T follicular helper cell (primary cell): ENCODE results near the gene FBXO15.

Source experiments
- DNase-seq: peaks from one replicate; pipeline ENCODE4 v3.0.0-alpha.2; 2020; ENCODE audit warnings: low read depth

FBXO15 gene

DNA sequence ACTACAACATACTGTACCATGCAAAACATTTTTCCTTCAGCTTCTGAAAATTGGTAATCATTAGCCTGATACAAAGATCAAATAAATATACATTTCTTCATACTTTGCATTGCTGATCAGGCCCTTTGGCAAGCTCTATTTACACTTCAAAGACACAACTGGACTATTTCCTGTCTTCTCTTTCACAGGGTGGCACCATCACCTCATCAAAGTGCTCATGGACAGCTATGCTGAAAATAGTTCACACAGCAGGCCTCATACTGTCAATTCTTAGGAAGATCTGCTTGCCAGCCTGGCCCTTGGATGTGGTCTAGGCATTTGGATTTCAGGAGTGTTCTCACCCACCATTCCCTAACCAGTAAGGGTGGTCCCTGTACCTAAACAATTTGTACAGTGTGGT is 33.9 kb downstream of the FBXO15 start:
- no peak for DNase-seq

DNA sequence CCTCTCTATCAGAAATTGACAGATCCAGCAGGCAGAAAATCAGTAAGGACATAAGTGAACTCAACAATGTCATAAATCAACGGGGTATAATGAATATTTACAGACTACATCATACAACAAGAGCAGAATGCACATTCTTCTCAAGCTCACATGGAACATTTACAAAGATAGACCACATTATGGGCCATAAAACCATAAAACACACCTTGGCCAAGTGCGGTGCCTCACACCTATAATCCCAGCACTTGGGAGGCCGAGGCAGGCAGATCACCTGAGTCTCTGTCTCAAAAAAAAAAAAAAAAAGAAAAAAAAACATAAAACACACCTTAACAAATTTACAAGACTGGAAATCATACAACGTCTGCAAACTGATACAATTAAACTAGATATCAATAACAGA is 36.7 kb downstream of the FBXO15 start:
- DNase-seq, result no peak

DNA sequence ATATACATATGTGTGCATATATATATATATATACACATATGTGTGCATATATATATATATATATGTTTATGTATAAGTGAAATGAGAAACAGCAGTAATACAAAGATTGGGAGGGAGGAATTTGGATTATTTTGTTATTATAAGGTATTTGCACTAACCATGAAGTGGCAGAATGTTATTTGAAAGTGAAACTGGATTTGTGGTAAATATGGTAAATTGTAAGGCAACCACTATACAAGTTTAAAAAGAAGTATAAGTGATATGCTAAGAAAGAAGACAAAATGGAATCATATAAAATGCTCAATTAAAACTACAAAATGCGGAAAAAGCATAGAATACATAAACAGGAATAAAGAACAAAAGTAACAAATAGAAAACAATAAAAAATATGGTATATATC is 37.5 kb downstream of the FBXO15 start:
- DNase-seq, result no peak

DNA sequence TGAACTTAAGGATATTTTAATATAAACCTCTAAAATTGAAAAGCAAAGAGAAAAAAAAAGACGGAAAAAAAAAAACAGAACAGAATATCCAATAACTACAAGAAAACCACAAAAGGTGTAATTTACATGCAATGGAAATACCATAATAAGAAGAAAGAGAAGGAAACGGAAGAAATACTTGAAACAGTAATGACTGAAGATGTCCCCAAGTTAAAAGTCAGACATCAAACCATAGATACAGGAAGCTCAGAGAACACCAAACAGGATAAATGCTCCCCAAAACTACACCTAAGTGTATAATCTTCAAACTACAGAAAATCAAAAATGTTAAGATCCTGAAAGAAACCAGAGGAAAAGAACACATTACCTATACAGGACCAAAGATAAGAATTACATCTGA is 39.2 kb downstream of the FBXO15 start:
- DNase-seq, result no peak

DNA sequence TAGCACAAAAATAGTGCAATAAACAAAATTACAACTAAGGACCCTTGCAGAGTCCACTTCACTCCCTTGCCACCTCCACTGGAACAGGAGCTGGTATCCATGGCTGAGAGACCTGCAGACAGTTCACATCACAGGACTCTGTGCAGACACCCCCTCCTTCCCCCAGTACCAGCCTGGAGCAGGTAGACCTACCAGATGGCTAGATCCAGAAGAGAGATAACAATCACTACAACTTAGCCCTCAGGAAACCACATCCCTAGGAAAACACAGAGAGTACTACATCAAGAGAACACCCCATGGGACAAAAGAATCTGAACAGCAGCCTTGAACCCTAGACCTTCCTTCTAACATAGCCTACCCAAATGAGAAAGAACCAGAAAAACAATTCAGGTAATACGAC is 49.8 kb downstream of the FBXO15 start:
- DNase-seq, result no peak

DNA sequence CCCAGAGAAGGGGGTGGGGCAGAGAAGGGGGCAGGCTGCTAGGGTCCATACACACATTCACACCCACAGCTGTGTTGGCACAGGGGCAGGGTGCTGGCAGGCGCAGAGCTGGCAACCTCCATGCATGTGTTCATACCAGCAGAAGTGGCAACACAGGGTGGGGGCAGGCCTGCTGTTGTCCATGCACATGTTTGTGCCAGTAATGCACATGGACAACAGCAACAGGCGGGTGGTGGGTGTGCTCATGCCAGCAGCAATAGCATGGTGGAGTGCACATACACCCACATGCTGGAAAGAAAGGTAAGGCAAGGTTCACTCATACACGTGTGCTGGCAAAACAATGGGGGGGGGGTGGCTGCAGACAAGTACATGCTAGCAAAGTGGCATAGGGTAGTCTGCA is 54.7 kb downstream of the FBXO15 start:
- DNase-seq, result no peak

DNA sequence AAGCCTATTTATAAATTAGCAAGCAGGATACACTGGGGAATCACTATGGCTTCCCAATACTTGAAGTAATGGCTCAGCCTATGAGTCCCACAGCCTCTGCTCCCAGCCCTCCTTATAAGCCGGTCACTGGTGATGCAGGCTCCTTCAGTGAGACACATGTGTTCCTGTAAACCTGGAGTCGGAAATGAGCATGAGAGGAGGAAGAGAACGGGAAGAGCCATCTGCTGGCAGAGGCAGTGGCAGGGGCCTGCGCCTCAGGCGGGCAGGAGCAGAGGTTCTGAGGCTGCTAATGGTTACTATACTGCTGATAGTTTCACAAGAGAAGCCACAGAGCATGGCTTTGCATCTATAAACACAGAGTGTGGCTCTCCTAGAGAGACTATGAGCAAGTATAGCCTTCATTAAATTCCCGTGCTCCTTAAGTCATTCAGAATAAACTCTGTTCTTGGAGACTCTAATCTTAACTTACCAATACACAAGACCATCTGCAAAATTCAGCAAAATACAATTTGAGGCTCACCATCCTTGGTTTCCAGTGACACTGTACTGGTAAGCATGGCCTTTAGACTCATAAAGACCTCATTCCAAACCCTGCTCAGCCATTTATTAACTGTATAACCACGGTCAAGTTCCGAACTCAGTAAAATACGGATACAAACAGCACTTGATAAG is 63.3 kb downstream of the FBXO15 start:
- DNase-seq, result no peak

DNA sequence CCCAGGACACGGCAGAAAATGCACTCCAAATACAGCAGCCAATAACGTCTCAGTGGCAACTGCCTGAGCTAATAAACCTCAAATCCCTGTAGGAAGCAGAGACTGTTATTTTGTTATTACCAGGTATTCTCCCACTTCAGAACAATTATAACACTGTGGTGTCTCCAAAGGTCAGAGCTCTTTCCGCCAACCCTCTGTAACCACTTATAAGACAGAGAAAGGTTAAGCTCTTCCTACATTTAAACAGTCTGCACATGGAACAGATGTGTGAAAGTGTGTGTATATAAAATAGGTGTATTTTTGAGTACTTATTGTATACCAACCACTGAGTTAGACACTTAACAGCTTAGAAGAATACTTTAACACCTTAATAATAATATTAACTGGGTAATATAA is 64.1 kb downstream of the FBXO15 start:
- no peak for DNase-seq

DNA sequence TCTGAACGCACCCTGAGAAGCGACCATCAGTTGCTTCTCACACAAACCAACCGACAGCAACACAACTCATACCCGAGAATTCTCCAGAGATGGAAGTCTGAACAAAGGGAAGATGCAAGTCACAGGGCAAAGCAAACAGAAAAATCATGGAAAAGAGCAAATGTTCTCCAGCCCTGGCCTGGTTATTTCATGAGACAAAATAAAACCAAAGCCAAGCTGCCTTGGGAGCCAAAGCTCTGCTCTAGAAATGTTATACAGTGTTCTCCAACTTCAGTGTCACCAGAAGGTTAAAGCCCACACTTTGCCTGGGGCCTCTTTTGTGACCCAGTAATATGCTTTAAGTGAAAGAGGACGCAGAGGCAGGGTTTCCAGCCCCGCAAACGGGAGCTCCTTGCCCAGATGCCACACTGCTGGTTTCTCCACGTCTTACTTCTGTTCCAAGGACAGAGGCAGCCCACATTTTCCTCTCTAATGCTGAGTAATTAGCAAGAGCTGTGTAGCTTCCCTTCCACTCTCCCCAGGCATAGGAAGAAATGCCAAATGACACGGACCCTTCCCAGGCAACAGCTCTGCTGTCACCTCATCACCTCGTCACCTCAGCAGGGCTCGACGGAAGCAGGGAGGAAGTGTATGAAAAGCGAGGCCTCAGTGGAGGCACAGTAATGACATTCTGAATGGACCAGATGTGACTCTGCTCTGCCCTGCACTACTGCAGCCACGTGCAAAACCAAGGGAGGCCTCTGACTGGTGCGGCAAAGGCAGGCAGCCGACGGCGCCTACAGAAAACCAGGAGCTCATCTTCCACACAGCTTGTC is 64.7 kb downstream of the FBXO15 start:
- no peak for DNase-seq

DNA sequence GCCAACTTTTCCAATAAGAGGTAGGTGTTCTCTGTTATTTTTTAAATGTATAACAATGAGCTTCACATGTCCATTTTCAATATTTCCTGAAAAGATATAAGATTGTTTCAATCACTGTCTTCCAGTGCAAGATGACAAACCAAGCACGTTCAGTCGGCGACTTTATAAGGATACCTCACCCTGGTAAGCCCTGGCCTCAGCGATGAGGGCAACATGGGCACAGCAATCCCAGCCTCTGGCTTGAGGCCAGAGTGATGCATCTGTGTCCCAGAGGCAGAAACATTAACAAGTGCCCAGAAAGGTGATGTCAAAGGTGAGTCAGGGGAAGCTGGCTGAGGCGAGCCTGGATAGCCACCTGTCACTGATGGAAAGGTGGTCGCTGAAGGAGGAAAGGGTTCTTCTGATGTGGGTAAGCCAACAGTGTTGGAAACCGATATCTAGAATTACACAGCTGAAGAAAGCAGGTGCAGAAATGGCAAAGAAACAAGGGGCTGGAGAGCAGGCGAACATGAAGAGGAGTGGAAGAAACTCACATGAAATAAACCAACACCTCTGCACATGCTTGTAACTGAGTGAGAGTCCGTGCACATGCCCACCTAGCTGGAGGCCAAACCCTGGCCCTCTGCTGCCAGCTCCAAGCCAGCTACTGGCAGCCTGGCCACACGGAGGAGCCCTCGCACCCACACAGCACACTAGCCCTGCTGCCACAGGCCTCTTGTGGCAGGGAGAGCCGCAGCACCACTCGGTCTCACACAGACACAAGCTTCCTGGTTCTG is 65.5 kb downstream of the FBXO15 start:
- DNase-seq, result peak; percentile 42

DNA sequence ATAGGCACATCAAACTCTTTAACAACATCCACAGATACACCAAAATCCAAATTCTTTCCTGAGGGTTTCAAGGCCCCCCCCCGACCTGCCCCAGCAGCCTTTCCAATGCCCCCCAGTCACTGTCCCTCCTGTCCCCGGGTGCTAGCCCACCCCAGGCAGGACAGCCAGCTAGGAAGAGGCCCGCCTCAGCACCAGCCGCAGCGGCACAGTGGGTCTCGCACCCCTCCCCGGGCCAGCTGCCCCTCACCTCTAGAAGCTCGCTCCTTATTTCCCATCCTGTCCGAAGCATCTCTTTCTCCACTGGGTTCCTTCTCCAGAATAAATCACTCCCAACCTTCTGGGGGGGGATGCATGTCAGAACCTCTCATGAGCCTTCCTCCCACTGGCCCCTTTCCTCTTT is 69.4 kb downstream of the FBXO15 start:
- DNase-seq, result no peak

DNA sequence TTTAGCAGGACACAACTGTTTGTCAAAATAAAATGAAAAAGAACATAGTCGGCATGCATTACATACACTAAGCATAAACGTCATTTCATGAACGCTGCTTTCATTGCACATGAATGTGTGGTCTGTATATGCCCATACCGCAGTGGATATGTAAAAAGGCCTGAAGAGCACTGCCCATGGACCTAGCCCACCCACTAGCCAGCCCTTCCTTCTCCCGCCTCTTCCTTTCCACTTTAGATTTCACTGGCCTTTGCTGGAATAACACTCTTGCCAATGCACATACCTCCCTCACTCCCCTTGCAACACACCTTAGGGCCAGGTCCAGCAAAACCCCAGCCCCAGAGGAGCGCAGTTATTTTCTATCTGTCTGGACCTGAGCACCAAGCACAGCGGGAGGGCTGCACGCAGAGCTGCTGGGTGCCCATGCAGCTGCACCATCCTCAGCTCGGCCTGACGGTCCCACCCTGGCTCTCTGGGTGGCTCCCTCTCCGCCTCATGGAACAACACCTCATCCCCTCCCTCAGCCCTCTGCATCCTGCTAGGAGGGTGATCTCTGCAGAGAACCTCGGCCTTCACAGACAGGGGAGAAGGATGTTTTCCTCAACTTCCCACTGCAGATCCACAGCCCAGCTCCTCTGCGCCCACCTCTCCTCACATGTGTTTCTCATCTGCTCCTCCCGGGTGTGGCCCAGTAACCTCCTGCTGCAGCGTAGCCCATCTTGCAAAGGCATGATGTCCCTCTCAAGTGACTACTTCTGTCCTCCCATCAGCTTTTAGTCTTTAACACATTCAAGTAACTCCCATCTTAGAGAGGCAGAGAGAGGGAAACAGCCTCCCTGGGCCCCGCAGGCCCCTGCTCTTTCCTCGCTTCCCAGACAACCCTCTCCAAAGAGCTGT is 72.7 kb downstream of the FBXO15 start:
- DNase-seq, result no peak

DNA sequence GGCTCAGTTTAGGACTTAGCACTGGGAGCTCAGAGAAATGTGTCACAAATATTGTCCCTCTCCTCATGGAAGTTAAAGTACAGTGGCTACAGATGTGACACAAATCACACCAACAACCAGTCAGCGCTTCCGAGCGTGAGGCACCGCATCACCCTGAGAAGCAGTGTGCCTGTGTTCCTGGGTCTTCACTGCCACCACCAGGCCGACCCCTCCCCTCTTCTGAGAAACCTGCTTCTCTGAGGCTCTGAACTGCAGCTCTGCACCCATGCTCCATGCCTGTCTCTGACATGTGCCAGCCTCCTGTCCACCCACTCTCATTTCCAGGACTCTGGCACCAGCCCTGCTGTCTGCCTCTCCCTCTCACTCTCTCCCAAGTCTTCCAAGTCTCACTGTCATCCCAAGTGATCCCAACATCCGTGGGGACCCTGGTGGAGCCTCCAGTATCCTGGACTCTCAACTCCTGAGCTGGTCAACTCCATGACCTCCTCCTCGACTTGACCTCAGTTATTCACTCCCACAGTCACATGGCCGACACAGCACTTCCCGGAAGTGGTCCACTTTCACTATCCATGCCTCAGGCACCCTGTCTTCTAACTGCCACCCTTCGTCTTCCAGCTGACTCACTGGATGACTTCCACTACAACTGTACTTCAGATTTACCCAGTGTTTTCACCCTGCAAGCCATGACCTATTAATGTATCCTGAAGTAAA is 73.5 kb downstream of the FBXO15 start:
- DNase-seq, result no peak

DNA sequence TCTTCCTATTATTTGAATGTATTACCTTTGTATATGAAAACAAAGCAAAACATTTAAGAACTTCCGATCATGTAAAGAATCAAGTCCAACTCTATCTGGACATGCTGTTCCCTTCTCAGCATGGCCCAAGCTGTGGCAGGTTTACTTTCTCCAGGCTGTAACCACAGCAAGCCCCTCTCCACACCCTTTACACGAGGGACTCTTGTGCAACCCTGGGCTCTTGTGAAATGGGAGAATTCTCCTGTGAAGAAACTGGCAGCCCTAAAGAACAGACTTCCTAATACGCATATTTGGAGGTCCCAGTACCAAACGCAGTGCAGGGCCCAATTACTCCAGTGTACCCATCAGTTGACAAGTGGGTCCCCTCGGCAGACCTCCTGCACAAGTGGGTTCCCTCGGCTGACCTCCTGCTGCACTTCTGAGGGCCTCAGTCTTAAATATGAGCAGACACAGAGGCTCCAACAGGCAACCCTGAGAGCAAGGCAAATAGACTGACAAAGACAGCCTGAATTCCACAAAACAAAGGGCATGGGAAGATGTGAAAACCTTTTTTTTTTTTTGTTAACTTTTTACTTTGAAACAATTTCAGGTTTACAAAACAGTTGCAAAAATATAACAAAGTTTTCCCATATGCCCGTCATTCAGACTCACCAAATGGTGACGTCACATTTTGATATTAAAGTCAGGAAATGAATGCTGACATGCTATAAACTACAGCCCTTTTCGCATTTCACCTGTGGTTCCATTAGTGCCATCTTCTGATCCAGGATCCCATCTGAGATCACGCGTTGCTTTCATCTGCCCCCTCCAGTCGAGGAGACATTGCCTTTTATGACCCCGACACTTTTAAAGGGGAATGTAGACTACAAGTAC is 78.2 kb downstream of the FBXO15 start:
- no peak for DNase-seq

DNA sequence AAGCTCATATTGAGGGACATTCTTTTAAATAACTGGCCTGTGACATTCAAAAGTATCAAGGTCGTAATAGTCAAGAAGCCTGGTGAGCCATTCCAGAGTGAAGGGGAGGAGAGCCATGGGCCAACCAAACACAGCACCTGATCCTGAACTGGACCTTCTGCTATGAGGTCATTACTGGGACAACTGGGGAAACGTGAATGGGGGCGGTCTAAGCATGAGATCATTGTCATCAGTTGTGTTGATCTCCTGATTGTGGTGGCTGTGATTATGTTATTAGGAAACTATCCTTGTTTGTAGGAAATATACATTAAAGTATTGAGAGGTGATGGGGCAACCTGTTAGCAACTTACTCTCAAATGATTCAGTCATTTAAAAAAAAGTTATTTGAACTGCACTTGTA is 79.3 kb downstream of the FBXO15 start:
- no peak for DNase-seq

DNA sequence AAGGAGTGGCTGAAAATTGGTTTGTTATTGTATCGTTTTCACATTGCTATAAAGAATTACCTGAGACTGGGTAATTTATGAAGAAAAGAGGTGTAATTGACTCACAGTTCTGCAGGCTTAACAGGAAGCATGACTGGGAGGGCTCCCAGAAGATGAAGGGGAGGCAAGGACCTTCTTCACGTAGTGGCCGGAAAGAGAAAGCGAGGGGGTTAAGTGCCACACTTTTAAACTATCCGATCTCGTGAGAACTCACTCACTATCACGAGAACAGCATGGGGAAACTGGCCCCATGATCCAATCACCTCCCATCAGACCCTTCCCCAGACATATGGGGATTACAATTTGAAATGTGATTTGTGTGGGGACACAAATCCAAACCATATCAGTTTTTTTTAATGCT is 81.6 kb downstream of the FBXO15 start:
- DNase-seq, result no peak

DNA sequence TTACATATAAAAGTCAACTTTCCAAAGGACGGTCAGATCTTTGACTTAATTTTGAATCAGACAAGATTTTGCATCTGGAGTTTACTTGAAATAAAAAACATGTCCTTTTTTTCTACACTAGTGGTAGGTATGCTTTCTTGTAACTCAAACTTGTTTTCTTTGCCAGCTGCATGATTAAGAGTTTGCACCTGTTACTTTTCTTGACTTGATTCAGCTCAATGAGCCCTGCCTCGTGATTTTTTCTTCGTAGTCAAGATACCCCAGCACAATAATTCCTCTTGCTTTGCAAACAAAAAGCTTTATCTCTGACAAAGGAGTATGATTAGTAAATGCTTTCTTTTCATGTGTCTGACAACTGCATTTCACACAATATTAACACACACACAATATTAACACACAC is 82.3 kb downstream of the FBXO15 start:
- no peak for DNase-seq

DNA sequence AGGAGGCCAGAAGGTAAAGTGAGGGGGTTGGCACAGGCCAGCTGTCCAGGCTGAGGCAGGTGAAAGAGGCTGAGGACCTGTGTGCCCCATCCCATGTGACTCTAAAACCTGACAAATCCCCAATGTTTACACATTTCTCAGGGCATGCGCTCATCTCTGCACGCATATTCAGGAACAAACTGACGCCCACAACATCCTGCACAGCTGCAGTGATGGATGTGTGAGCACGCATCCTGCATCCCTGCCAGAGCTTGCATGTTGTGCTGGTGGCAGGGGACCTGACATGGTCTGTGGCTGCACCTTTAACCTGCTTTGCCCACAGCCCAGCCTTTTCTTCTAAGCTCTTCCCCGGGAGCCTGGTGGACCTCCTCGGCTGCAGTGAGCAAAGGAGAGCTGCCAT is 83.1 kb downstream of the FBXO15 start:
- DNase-seq, result no peak

DNA sequence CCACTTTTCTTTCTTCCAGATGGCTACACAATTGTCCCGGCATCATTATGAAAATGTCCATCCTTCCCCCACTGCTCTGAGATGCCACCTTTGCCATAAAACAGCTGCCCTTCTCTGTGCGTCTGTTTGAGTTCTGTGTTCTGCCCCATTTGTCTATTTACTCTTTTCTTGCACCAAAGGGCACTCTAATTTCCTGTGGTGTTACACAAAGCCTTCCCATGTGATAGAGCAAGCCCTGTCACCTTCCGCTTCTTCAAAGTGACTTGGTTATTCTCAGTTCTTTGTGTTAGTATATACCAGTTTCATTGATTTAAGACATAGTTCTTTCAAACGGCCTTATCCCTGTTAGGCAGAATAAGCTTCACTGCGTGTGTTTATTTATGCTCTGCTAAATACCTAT is 84.1 kb downstream of the FBXO15 start:
- no peak for DNase-seq

DNA sequence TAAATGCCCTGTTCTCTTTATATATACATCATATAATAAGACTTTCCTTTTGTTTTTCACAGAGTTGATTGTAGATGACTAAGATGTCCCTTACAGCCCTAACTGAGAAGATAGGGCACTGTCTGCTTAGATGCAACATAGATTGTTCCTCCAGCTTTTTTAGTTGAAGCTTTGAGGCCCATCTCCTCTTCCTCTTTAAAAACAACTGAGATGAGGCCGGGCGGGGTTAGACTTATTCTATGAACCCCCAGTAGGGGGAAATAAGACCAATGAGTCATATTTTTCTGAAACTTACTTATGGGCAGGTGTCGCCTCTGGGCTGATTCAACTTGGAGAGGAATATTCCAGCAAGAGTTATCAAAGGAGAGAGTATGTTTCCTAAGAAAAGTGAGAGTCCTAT is 84.6 kb downstream of the FBXO15 start:
- DNase-seq, result no peak
